ENCODE results near the gene NCF2. TPM values are rescaled to one million over a fixed set of nuclear protein-coding genes. Genes with fewer than 3 reads are reported as not detected.

The NCF2 gene
- total and polyA plus RNA-seq, 2 donors (not counting 1 experiment from before 2014, with no cell fraction given) = 9.9 to 10.5 TPM

DNA sequence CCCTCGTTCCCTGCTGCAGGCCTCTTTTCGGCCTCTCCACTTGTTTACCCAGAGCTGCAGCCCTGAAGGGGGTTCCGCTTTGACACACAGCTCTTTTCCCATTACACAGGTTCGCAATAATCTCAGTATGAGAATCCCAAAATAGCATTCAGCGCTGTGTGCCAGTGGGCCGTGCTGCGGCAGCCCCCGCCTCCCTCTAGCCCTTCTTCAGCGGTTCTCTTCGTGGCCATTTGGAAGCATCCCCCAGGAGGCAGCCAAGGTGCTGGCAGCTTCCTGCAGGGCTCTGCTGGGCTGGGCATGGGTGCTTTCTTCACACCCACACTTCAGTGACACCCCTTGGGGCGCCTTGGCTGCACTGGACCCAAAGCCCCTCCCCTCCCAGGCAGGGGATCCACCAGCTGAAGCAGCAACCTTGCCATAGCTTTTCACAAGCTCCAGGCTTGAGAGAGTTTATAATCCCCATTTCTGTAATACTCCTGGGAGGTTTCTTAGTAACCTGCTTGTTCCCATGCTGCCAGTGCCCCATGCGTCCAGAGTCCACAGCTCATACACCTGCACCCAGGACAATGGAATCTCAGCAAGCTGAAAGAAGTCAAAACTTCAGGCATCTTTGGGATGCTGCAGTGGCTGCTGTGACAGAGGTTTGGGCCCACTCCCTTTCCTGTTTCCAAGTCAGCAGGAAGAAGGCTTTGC lies 8.1 kb downstream of the NCF2 start:
- Mint-ChIP-seq H3K4me3 (no peak overlapping the region), H3K27ac (peak overlapping the region; percentile 32), H3K9me3 (ENCODE audit: insufficient read depth) (no peaks in the 10 kb centered on the region), H3K4me1 (peaks cover 23% of the 10 kb centered on the region), H3K27me3 (no peaks in the 10 kb centered on the region)
- 80% methylated on average over 12 of the region's 12 CpGs for WGBS (ENCODE audit: insufficient coverage)
- intact Hi-C loops (cut with micrococcal nuclease) = no loop called here
- no peaks in the 10 kb centered on the region for H4K20me1 ChIP-seq (ENCODE audit: control insufficient read depth, insufficient read depth, low read length, poor library complexity, severe bottlenecking)
- CTCF ChIA-PET = no interaction called here
- H3K79me2 ChIP-seq (ENCODE audit: control insufficient read depth, insufficient read depth, low read length) = peaks cover 12% of the 10 kb centered on the region
- H3K4me3 ChIP-seq (ENCODE audit: control extremely low read depth in 1 of 5, extremely low read depth in 1 of 5, insufficient read depth in 1 of 5, low read depth in 2 of 5, low read length in 4 of 5) = no peak overlapping the region
- H3K9me3 ChIP-seq (ENCODE audit: control extremely low read depth in 1 of 3, control insufficient read depth in 2 of 3, insufficient read depth in 1 of 3, low read length in 2 of 3) = no peaks in the 10 kb centered on the region
- H3K4me2 ChIP-seq (replicated peaks; ENCODE audit: low read depth, low read length, poor library complexity, severe bottlenecking) = no peak overlapping the region
- no peak overlapping the region for H3K9ac ChIP-seq (ENCODE audit: low read length)
- peaks cover 0 to 8% of the 10 kb centered on the region in 2 experiments for H3K36me3 ChIP-seq (replicated peaks in 1 of 2; ENCODE audit: control extremely low read depth in 1 of 2, control insufficient read depth in 1 of 2, extremely low read depth in 1 of 2, insufficient read depth in 2 of 2, low read length in 1 of 2)
- no peak for ATAC-seq (ENCODE audit: low read depth)
- no peak overlapping the region for H2AFZ ChIP-seq (ENCODE audit: insufficient read depth, low read depth, low read length, poor library complexity, severe bottlenecking)
- H3K4me1 ChIP-seq (ENCODE audit: control insufficient read depth in 2 of 2, insufficient read depth in 2 of 2, low read length in 2 of 2) = peaks cover 26 to 32% of the 10 kb centered on the region in 2 donors
- TF ChIP-seq, protein P1, sequence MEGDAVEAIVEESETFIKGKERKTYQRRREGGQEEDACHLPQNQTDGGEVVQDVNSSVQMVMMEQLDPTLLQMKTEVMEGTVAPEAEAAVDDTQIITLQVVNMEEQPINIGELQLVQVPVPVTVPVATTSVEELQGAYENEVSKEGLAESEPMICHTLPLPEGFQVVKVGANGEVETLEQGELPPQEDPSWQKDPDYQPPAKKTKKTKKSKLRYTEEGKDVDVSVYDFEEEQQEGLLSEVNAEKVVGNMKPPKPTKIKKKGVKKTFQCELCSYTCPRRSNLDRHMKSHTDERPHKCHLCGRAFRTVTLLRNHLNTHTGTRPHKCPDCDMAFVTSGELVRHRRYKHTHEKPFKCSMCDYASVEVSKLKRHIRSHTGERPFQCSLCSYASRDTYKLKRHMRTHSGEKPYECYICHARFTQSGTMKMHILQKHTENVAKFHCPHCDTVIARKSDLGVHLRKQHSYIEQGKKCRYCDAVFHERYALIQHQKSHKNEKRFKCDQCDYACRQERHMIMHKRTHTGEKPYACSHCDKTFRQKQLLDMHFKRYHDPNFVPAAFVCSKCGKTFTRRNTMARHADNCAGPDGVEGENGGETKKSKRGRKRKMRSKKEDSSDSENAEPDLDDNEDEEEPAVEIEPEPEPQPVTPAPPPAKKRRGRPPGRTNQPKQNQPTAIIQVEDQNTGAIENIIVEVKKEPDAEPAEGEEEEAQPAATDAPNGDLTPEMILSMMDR (IDR thresholded peaks at IDR 0.05) = no peak
- no peak for TF ChIP-seq EZH2 (IDR thresholded peaks at IDR 0.05; ENCODE audit: borderline replicate concordance, insufficient read depth, low read depth, low read length, poor library complexity, severe bottlenecking)
- no peaks in the 10 kb centered on the region for H3K27me3 ChIP-seq (replicated peaks in 1 of 4; ENCODE audit: control extremely low read depth in 1 of 4, control insufficient read depth in 3 of 4, insufficient read depth in 4 of 4, low read length in 3 of 4)
- H3K27ac ChIP-seq (ENCODE audit: low read length in 2 of 2) = no peak overlapping the region
- DNase-seq = no peak
- POLR2A ChIA-PET = no interaction called here

DNA sequence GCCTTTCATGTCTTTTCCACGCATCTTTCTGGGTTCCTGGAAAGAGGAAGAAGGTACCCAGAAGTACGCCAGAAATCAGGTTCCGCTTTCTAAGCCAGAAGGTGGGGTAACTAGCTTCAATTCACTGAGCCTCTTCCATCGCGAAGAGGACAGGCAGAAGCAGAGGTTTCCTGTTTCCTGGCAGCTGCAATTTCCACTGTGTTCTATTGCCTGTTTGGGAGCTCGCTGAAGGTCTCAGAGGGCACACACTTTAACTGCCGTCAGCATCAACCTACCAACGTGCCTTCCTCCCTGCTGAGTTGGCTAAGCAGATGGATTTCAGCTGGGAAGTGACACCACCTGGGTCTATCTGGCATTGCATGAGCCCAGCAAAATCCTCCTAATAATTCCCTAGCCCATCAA lies 10.0 kb downstream of the NCF2 start:
- Histone ChIP-seq H3K9ac (ENCODE audit: low read length) (no peak overlapping the region), H3K4me1 (ENCODE audit: control insufficient read depth in 2 of 2, insufficient read depth in 2 of 2, low read length in 2 of 2) (peaks cover 26 to 32% of the 10 kb centered on the region in 2 donors), H3K79me2 (ENCODE audit: control insufficient read depth, insufficient read depth, low read length) (peaks cover 7% of the 10 kb centered on the region), H3K36me3 (replicated peaks in 1 of 2; ENCODE audit: control extremely low read depth in 1 of 2, control insufficient read depth in 1 of 2, extremely low read depth in 1 of 2, insufficient read depth in 2 of 2, low read length in 1 of 2) (peaks cover 0 to 5% of the 10 kb centered on the region in 2 experiments), H2AFZ (ENCODE audit: insufficient read depth, low read depth, low read length, poor library complexity, severe bottlenecking) (no peak overlapping the region), H4K20me1 (ENCODE audit: control insufficient read depth, insufficient read depth, low read length, poor library complexity, severe bottlenecking) (no peaks in the 10 kb centered on the region), H3K9me3 (ENCODE audit: control extremely low read depth in 1 of 3, control insufficient read depth in 2 of 3, insufficient read depth in 1 of 3, low read length in 2 of 3) (no peaks in the 10 kb centered on the region), H3K4me3 (ENCODE audit: control extremely low read depth in 1 of 5, extremely low read depth in 1 of 5, insufficient read depth in 1 of 5, low read depth in 2 of 5, low read length in 4 of 5) (peak overlapping the region in 3 of 5 experiments; percentile 5 to 34 (median 10)), H3K4me2 (replicated peaks; ENCODE audit: low read depth, low read length, poor library complexity, severe bottlenecking) (peak overlapping the region; percentile 61), H3K27me3 (replicated peaks in 1 of 4; ENCODE audit: control extremely low read depth in 1 of 4, control insufficient read depth in 3 of 4, insufficient read depth in 4 of 4, low read length in 3 of 4) (no peaks in the 10 kb centered on the region), H3K27ac (ENCODE audit: low read length in 2 of 2) (peak overlapping the region; percentile 66 to 69)
- Mint-ChIP-seq H3K4me3 (peak overlapping the region; percentile 83), H3K27ac (peak overlapping the region; percentile 97), H3K27me3 (no peaks in the 10 kb centered on the region), H3K9me3 (ENCODE audit: insufficient read depth) (no peaks in the 10 kb centered on the region), H3K4me1 (peaks cover 23% of the 10 kb centered on the region)
- 2% methylated on average over 8 of the region's 8 CpGs for WGBS (ENCODE audit: insufficient coverage)
- DNase-seq (peak; percentile 85), ATAC-seq (ENCODE audit: low read depth) (peak; percentile 89)
- intact Hi-C loops (cut with micrococcal nuclease) = loop anchor here (1.0 to 2.0 kb wide), 3 partner anchors 10 to 109 kb away; partner anchors contain the start of gene NCF2
- POLR2A ChIA-PET = interaction anchor here (1.1 to 2.4 kb wide), 2 partner anchors 10 to 108 kb away, joined by 6 to 12 read pairs; partner anchors contain the start of genes NCF2 and SMG7
- CTCF ChIA-PET = interaction anchor here (0.6 to 3.3 kb wide), 15 partner anchors 9 to 740 kb away, joined by 3 to 26 read pairs (median 4); partner anchors contain the start of gene NCF2
- TF ChIP-seq EZH2 (IDR thresholded peaks at IDR 0.05; ENCODE audit: borderline replicate concordance, insufficient read depth, low read depth, low read length, poor library complexity, severe bottlenecking) = no peak
- TF ChIP-seq, protein P1 (IDR thresholded peaks at IDR 0.05) = no peak

Measured in B cell (primary cell).